SH-SY5Y (cell line): ENCODE results near the gene DLG2.

Experiments
- GATA2 ChIP-seq: IDR thresholded peaks from 2 replicates; pipeline ENCODE4 v1.6.1; 2011; ENCODE audit warnings: mild to moderate bottlenecking, low read depth, low read length
- GATA3 ChIP-seq: IDR thresholded peaks from 2 replicates; pipeline ENCODE4 v1.6.1; 2011; ENCODE audit warnings: low read depth, mild to moderate bottlenecking, low read length, moderate library complexity

DLG2 gene

DNA sequence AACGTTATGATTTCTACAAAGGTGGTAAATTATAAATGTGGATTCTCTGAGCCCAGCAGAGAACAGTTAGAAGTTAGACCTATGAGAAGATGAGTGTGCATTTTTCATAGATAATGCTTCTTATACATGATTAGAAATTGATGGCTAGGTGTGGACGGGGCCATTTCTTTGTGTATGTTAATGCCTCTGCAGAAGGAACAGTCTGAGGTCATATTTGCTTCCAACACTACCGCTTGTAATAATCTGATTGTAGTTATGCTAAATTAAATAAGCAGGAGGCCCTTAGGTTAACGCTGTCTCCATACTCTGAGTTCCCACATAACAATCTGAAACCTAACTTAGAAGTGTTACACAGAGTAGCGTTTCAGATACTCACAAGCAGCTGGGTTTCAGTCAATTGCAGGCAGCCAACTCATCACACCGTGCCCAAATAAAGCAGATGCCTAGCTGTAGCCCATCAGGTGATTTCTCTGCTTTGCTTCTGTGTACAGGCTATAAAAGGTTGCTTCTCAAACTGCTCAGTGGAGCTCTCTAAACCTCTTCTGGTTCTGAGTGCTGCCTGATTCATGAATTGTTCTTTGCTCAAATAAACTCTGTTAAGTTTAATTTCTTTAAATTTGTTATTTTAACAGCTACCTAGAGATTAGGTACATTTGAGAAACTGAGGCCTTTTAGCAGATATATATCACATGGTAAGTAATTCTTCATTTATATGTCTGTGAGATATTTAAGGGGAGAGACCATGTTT is 1702.2 kb downstream of the DLG2 start:
- no peak for TF ChIP-seq GATA3
- TF ChIP-seq GATA2: no peak

DNA sequence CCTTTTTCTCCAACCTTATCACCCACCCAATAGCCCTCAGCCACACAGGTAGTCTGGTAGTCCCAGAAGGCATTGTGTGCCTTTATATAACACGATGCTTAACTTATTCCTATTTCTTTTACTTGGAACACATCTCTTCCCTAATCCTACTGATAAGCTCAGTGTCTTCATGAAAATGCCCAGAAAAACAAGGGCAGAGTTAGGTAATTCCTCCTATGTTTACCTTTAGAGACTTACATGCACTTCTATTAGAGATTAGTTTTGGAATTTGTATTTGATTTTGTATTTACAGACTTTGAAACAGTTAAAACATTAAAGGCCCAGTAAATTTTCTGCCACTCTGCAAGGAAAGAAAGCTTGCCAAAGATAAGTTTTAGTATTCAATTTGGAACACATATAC is 1703.2 kb downstream of the DLG2 start:
- TF ChIP-seq GATA2: no peak
- TF ChIP-seq GATA3: no peak

DNA sequence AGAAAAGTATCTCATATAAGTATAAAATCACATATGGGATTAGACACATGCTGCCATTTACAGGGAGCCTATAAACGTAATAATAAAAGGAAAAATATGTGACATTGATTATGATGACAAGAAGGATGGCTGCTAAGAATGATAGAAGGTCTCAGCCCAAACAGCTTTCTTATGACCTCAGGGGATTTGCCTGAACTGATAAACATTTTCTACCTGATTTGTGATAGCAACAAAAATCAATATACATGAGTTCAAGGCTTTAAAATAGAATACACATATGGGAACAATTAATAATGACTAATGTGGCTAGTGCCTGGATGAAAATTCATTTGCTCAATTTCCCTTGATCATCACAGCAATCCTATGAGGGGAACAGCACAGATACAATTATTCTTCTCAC is 1704.2 kb downstream of the DLG2 start:
- TF ChIP-seq GATA2 (no peak), GATA3 (no peak)

GRCh38 chr11:83922318-83922717 is 1704.8 kb downstream of the DLG2 start:
- TF ChIP-seq GATA3 (no peak), GATA2 (no peak)

- TF ChIP-seq GATA2 (no peak), GATA3 (no peak)
Observed at GRCh38 chr11:83921447-83922192, 1705.5 kb downstream of the DLG2 start.

DNA sequence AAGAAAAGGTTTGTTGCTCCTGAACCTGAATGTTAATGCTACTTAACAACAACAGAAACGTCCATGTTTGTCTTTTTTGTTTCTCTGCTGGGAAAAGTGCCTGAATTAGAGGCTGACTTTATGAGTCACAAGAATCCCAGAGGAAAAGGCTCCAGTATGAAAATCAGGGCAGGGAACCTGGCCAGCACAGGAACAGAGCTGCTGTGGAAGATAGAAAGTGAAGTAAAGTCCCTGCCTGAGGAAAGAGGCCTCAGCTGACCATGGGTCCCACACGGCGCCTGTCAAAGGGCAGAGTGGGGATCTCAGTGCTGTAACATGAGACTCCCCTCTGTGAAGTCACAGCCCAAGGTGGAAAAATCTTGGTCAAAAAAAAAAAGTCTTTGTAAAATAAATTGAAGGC is 1708.7 kb downstream of the DLG2 start:
- TF ChIP-seq GATA3 (no peak), GATA2 (no peak)

GRCh38 chr11:83914995-83915394 is 1712.1 kb downstream of the DLG2 start:
- TF ChIP-seq GATA2 (no peak), GATA3 (no peak)

- TF ChIP-seq GATA2 (no peak), GATA3 (no peak)
Observed at GRCh38 chr11:83909579-83910534, 1717.3 kb downstream of the DLG2 start.

GRCh38 chr11:83908298-83908856 is 1718.8 kb downstream of the DLG2 start:
- no peak for TF ChIP-seq GATA3
- TF ChIP-seq GATA2: no peak

DNA sequence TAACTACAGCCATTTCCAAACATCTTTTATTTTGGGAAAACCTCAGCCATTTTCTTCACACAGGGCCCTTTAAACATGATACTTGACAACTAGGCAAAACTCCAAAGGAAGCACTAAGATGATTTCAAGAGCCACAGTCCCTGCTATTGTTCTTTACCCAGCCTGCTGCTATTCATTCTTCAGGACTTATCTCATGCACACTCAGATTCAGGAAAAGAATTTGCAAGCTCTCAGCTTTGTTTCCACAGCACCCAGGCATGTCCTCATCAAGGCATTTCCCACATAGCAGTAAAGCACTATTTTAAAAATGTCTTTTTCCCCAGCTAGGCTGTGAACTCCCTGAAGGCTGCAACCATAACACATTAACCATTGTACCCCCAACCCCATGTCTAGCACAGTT is 1731.6 kb downstream of the DLG2 start:
- TF ChIP-seq GATA2: no peak
- TF ChIP-seq GATA3: no peak

DNA sequence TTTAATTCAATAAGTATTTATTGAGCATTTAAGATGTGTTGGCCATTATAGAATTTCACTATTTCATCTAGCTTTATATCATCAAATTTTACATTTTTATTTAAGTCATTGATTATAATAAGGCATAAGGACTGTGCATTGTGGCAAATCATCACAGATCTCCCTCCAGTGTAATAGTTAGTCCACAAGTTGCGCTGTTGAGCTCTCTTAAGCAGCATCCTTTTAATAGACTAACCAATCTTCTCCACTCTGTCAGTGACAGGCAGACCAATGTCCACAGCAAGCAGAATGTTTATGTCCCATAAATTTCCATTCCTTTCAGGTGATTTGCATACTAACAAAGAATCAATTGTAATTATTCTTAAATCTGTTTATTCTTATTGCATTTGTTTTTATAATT is 1745.7 kb downstream of the DLG2 start:
- TF ChIP-seq GATA2: no peak
- TF ChIP-seq GATA3: no peak

GRCh38 chr11:83871054-83871453 is 1756.1 kb downstream of the DLG2 start:
- no peak for TF ChIP-seq GATA2
- TF ChIP-seq GATA3: no peak

DNA sequence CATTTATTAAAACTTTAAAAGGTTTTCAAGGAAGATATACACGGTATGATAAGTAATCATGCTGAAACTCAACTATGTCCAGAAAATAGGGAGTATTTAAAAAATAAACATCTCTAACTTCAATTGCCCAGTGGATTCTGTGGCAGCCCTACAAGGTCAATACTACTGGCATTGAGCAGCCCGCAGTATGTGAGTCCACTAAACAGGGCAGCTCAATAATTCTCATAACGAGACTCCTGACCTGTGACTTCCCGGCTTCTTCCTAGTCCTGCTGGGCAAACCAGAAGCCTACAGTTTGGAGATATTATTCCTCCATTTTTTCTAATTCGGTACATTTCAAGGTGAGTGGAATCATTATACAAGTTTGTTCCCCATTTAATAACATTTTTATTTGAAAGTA is 1760.5 kb downstream of the DLG2 start:
- no peak for TF ChIP-seq GATA2
- no peak for TF ChIP-seq GATA3

DNA sequence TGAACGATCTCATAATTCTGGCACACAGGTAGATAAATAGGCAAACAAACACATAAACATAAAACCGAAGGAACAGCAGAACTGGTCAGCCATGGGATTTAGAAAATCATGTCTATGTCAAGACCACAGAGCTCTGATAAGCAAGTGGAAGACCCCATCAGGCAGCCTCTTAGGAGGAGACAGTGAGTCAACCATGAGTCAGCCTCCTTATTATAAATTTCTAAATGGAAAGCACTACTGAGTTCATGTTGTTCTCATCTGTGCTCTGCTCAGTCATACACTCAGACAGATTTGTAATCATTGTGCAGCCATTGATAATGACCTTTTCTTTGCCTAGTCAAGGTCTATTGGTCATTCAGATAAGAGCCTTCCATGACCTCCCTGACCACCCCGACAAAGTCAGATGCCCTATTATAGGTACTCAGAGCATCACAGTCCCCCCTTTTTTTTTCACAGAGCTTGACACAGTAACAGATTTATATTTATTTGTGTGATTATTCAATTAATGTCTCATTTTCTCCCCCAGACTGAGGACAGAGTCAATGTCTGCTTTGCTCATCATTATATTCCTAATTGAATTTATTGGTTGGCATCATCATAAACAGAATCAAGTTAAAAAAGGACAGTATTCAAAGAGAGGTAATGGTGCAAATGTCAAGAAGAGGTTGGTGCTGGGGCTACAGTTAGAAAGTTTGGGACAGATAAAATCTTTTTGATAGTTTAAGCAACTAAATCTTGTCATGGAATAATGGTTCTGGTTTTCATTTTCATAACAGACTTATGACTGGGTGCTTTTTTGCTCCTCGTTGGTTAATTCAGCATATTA is 1761.3 kb downstream of the DLG2 start:
- no peak for TF ChIP-seq GATA3
- TF ChIP-seq GATA2: no peak
